Measurements from ENCODE around the gene TACSTD2. TPM values are rescaled to one million over a fixed set of nuclear protein-coding genes. Genes with fewer than 3 reads are reported as not detected.

Gene TACSTD2
- total and polyA plus RNA-seq, 2 of the 13 experiments (the other 11 are each of a cell fraction or from before 2014, with no cell fraction given), result not detected

DNA sequence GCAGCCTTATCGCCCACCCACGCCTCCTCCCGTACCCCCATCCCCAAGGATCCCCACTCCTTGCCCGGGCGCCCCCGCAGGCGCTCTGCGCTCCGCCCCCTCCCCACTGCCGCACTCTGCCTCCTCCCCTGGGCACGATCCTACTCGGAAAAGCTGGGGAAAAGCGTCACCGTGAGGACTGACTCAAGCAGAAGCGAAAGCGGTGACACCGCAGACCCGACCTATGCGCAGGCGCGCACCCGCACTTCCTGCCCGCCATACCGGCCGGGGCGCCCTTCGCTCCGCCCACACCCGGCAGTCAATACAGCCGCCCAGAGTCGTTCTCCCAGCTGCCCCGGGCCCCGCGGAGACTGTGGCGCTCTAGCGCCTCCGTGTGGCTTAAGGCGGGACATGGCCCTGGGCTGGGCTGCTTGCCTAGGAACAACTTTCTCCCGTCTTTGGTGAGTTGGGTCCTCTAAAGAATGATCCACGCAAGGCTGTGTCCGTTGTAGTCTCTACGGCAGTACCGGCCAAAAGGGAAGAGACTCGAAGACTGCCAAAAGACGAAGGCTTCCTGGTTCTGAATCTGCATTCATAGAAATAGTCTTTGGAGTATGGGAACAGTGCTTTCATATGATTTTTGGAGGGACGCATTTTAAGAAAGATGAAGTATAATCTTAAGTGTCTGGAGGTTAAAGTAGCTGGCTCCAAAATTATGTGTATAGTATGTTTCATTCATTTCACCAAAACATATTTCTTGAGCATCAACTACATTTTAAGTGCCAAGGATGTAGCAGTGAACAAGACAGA lies 30.3 kb downstream of the TACSTD2 start, which contains the start of gene OMA1 (continued):
- TF ChIP-seq, protein P1, sequence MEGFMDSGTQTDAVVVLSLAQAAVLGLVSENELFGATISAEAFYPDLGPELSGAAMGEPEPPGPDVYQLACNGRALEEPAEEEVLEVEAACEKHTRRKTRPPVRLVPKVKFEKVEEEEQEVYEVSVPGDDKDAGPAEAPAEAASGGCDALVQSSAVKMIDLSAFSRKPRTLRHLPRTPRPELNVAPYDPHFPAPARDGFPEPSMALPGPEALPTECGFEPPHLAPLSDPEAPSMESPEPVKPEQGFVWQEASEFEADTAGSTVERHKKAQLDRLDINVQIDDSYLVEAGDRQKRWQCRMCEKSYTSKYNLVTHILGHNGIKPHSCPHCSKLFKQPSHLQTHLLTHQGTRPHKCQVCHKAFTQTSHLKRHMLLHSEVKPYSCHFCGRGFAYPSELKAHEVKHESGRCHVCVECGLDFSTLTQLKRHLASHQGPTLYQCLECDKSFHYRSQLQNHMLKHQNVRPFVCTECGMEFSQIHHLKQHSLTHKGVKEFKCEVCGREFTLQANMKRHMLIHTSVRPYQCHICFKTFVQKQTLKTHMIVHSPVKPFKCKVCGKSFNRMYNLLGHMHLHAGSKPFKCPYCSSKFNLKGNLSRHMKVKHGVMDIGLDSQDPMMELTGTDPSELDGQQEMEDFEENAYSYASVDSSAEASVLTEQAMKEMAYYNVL (CRISPR knock-in tag; IDR thresholded peaks at IDR 0.05; ENCODE audit: borderline replicate concordance), result peak; percentile 48; the same call in 1 of the 2 replicates
- TF ChIP-seq ZNF619 (CRISPR knock-in tag; IDR thresholded peaks at IDR 0.05) (peak; percentile 44; the same call in 1 of the 2 replicates), ZFX (CRISPR knock-in tag; IDR thresholded peaks at IDR 0.05; ENCODE audit: low read depth) (peak; percentile 24; the same call in 1 of the 2 replicates), ZNF225 (CRISPR knock-in tag; IDR thresholded peaks at IDR 0.05) (no peak; the same call in 1 of the 2 replicates), SP5 (CRISPR knock-in tag; IDR thresholded peaks at IDR 0.05; ENCODE audit: borderline replicate concordance, low read depth) (peak; percentile 63; the same call in 1 of the 2 replicates), HDAC1 (CRISPR knock-in tag; IDR thresholded peaks at IDR 0.05) (peak; percentile 75; the same call in 1 of the 2 replicates), SIN3B (IDR thresholded peaks at IDR 0.05; ENCODE audit: low read length) (no peak; the same call in 1 of the 2 replicates), ZNF34 (CRISPR knock-in tag; IDR thresholded peaks at IDR 0.05; ENCODE audit: borderline replicate concordance) (no peak), KDM2A (CRISPR knock-in tag; IDR thresholded peaks at IDR 0.05; ENCODE audit: borderline replicate concordance, low read depth) (peak; percentile 71; the same call in 1 of the 2 replicates), SALL2 (CRISPR knock-in tag; IDR thresholded peaks at IDR 0.05) (peak; percentile 82; the same call in 1 of the 2 replicates), MEIS2 (CRISPR knock-in tag; IDR thresholded peaks at IDR 0.05) (peak; percentile 86), GABPB1 (CRISPR knock-in tag; IDR thresholded peaks at IDR 0.05) (peak; percentile 92), ZNF331 (CRISPR knock-in tag; IDR thresholded peaks at IDR 0.05) (peak; percentile 55; the same call in 1 of the 2 replicates), ERF (CRISPR knock-in tag; IDR thresholded peaks at IDR 0.05) (peak; percentile 43; the same call in 1 of the 2 replicates), GABPA (IDR thresholded peaks at IDR 0.05; ENCODE audit: low read depth, low read length) (peak; percentile 52), GABPA (CRISPR knock-in tag; IDR thresholded peaks at IDR 0.05; ENCODE audit: low read depth) (peak; percentile 84), ZNF883 (CRISPR knock-in tag; IDR thresholded peaks at IDR 0.05; ENCODE audit: not compliant biosample characterization) (no peak), MBD4 (IDR thresholded peaks at IDR 0.05; ENCODE audit: borderline replicate concordance, low read length) (no peak)
- TF ChIP-seq, protein P2, sequence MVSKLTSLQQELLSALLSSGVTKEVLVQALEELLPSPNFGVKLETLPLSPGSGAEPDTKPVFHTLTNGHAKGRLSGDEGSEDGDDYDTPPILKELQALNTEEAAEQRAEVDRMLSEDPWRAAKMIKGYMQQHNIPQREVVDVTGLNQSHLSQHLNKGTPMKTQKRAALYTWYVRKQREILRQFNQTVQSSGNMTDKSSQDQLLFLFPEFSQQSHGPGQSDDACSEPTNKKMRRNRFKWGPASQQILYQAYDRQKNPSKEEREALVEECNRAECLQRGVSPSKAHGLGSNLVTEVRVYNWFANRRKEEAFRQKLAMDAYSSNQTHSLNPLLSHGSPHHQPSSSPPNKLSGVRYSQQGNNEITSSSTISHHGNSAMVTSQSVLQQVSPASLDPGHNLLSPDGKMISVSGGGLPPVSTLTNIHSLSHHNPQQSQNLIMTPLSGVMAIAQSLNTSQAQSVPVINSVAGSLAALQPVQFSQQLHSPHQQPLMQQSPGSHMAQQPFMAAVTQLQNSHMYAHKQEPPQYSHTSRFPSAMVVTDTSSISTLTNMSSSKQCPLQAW (CRISPR knock-in tag; IDR thresholded peaks at IDR 0.05), result peak; percentile 74; the same call in 1 of the 2 replicates
- TF ChIP-seq, protein P3, sequence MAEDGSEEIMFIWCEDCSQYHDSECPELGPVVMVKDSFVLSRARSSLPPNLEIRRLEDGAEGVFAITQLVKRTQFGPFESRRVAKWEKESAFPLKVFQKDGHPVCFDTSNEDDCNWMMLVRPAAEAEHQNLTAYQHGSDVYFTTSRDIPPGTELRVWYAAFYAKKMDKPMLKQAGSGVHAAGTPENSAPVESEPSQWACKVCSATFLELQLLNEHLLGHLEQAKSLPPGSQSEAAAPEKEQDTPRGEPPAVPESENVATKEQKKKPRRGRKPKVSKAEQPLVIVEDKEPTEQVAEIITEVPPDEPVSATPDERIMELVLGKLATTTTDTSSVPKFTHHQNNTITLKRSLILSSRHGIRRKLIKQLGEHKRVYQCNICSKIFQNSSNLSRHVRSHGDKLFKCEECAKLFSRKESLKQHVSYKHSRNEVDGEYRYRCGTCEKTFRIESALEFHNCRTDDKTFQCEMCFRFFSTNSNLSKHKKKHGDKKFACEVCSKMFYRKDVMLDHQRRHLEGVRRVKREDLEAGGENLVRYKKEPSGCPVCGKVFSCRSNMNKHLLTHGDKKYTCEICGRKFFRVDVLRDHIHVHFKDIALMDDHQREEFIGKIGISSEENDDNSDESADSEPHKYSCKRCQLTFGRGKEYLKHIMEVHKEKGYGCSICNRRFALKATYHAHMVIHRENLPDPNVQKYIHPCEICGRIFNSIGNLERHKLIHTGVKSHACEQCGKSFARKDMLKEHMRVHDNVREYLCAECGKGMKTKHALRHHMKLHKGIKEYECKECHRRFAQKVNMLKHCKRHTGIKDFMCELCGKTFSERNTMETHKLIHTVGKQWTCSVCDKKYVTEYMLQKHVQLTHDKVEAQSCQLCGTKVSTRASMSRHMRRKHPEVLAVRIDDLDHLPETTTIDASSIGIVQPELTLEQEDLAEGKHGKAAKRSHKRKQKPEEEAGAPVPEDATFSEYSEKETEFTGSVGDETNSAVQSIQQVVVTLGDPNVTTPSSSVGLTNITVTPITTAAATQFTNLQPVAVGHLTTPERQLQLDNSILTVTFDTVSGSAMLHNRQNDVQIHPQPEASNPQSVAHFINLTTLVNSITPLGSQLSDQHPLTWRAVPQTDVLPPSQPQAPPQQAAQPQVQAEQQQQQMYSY (CRISPR knock-in tag; IDR thresholded peaks at IDR 0.05), result peak; percentile 35; the same call in 1 of the 2 replicates
- TF ChIP-seq, protein P4, sequence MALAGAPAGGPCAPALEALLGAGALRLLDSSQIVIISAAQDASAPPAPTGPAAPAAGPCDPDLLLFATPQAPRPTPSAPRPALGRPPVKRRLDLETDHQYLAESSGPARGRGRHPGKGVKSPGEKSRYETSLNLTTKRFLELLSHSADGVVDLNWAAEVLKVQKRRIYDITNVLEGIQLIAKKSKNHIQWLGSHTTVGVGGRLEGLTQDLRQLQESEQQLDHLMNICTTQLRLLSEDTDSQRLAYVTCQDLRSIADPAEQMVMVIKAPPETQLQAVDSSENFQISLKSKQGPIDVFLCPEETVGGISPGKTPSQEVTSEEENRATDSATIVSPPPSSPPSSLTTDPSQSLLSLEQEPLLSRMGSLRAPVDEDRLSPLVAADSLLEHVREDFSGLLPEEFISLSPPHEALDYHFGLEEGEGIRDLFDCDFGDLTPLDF (CRISPR knock-in tag; IDR thresholded peaks at IDR 0.05), result peak; percentile 64; the same call in 1 of the 2 replicates

All from HepG2 (cell line).